Testis (tissue), 2 donors: ENCODE measurements around the gene ADAM33.

Experiments
- CTCF ChIP-seq, 3 experiments: fragments of 450-650 bp in 2 of 3; fragments of 200-600 bp in 1 of 3; sonication (generic) in 1 of 3; IDR thresholded peaks; one replicate each; pipeline ENCODE4 v1.5.1; 2016 to 2019; ENCODE audit warnings: antibody characterized with exemption in 3 of 3, mild to moderate bottlenecking in 2 of 3, moderate library complexity in 1 of 3
- POLR2A ChIP-seq: fragments of 450-650 bp; IDR thresholded peaks from one replicate; pipeline ENCODE4 v1.6.1; 2017; ENCODE audit warnings: antibody characterized with exemption, mild to moderate bottlenecking, moderate library complexity

- TF ChIP-seq CTCF (IDR thresholded peaks at IDR 0.05) (no peak), POLR2A (no peak)
These were observed 11.0 kb upstream of the ADAM33 start for GRCh38 chr20:3692706-3693294.
